Posterior cingulate gyrus (tissue), 11 donors: ENCODE measurements around the gene FBRSL1.
"Not testable (repeated sequence)": the region's sequence is repeated elsewhere in the genome, so short reads cannot be mapped to it uniquely, and the experiment has no call there.

Experiments
- DNase-seq, 10 donors: peaks; one replicate each; pipeline versions ENCODE4 v3.0.0 to v3.0.0-alpha.2; 2020 to 2021; ENCODE audit warnings: mixed read lengths in 3 of 10
- intact Hi-C: fragments of 100-400 bp; cut with DNase I; formaldehyde crosslinking; loops from one replicate; pipeline ENCODE4 v1.15.1; 2023

FBRSL1 gene

GRCh38 chr12:132452596-132453350 lies 37.2 kb upstream of the FBRSL1 start:
- DNase-seq = peak in 3 of 10 donors; percentile 39 to 75 (median 51)
- intact Hi-C loops = no loop called here

GRCh38 chr12:132453361-132454192 lies 36.4 kb upstream of the FBRSL1 start:
- peak in 3 of 10 donors; percentile 50 to 85 (median 77) for DNase-seq
- intact Hi-C loops = no loop called here

- intact Hi-C loops = no loop called here
- peak in 1 of 10 donors; percentile 31 for DNase-seq
Measured at GRCh38 chr12:132454193-132454932, 35.6 kb upstream of the FBRSL1 start.

GRCh38 chr12:132454933-132455418 lies 35.0 kb upstream of the FBRSL1 start:
- intact Hi-C loops = no loop called here
- DNase-seq = peak in 3 of 10 donors; percentile 19 to 73 (median 51)

GRCh38 chr12:132455565-132455964 lies 34.4 kb upstream of the FBRSL1 start:
- DNase-seq = peak in 2 of 10 donors; percentile 2 to 7
- intact Hi-C loops = no loop called here

GRCh38 chr12:132456186-132456943 lies 33.6 kb upstream of the FBRSL1 start:
- intact Hi-C loops = no loop called here
- peak in 3 of 10 donors; percentile 50 to 75 (median 63) for DNase-seq

- intact Hi-C loops = no loop called here
- peak in 3 of 10 donors; percentile 21 to 70 (median 66) for DNase-seq
Measured at GRCh38 chr12:132456944-132457495, 32.9 kb upstream of the FBRSL1 start.

GRCh38 chr12:132458441-132458840 lies 31.5 kb upstream of the FBRSL1 start:
- peak in 3 of 10 donors; percentile 31 to 69 (median 45) for DNase-seq
- intact Hi-C loops = no loop called here

- intact Hi-C loops = no loop called here
- peak in 3 of 10 donors; percentile 47 to 79 (median 64) for DNase-seq
Measured at GRCh38 chr12:132458846-132459641, 30.9 kb upstream of the FBRSL1 start.

GRCh38 chr12:132460571-132460970 lies 29.4 kb upstream of the FBRSL1 start:
- peak in 3 of 10 donors; percentile 25 to 41 (median 28) for DNase-seq
- intact Hi-C loops = no loop called here

GRCh38 chr12:132461526-132461925 lies 28.4 kb upstream of the FBRSL1 start:
- peak in 2 of 10 donors; percentile 31 to 58 for DNase-seq
- intact Hi-C loops = no loop called here

GRCh38 chr12:132462788-132463187 lies 27.2 kb upstream of the FBRSL1 start:
- peak in 2 of 10 donors; percentile 3 to 68 for DNase-seq
- intact Hi-C loops = no loop called here

- intact Hi-C loops, DNase-seq: not testable (repeated sequence)
Measured at GRCh38 chr12:132463284-132463924, 26.5 kb upstream of the FBRSL1 start.

- intact Hi-C loops, DNase-seq: not testable (repeated sequence)
Measured at GRCh38 chr12:132464304-132464703, 25.6 kb upstream of the FBRSL1 start.

GRCh38 chr12:132464820-132465219 lies 25.1 kb upstream of the FBRSL1 start:
- intact Hi-C loops = no loop called here
- DNase-seq = peak in 3 of 10 donors; percentile 54 to 81 (median 62)

GRCh38 chr12:132465269-132466190 lies 24.4 kb upstream of the FBRSL1 start:
- intact Hi-C loops = no loop called here
- DNase-seq = peak in 3 of 10 donors; percentile 37 to 72 (median 54)
